GM12801 (cell line): Measurements from ENCODE around the gene PHACTR1.

ENCODE experiments used
- TF ChIP-seq, protein P1 (sequence below): IDR thresholded peaks from one replicate; pipeline ENCODE4 v1.5.1; 2011; ENCODE audit warnings: control low read depth; ENCODE audit not compliant: insufficient read length; ENCODE audit errors: extremely low read depth

Gene PHACTR1

DNA sequence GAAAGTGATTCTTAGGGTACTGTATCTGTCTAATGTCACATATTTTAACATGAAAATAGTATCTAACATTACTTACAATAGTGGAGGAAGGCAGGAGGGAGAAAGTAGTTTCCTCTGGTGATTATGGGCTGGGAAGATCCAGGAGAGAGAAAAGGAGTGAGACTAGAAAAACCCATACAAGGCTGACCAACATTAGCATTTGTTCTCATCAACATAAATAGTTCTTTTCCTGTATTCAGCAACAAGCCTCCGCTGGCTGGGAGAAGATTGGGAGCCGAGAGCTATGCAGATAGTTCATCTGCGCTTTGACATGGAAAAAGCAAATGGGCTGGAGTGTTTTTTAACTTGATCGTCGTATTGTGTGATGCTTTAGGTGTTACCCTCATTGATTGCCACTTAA, 239.4 kb downstream of the PHACTR1 start:
- TF ChIP-seq, protein P1, sequence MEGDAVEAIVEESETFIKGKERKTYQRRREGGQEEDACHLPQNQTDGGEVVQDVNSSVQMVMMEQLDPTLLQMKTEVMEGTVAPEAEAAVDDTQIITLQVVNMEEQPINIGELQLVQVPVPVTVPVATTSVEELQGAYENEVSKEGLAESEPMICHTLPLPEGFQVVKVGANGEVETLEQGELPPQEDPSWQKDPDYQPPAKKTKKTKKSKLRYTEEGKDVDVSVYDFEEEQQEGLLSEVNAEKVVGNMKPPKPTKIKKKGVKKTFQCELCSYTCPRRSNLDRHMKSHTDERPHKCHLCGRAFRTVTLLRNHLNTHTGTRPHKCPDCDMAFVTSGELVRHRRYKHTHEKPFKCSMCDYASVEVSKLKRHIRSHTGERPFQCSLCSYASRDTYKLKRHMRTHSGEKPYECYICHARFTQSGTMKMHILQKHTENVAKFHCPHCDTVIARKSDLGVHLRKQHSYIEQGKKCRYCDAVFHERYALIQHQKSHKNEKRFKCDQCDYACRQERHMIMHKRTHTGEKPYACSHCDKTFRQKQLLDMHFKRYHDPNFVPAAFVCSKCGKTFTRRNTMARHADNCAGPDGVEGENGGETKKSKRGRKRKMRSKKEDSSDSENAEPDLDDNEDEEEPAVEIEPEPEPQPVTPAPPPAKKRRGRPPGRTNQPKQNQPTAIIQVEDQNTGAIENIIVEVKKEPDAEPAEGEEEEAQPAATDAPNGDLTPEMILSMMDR = no peak

DNA sequence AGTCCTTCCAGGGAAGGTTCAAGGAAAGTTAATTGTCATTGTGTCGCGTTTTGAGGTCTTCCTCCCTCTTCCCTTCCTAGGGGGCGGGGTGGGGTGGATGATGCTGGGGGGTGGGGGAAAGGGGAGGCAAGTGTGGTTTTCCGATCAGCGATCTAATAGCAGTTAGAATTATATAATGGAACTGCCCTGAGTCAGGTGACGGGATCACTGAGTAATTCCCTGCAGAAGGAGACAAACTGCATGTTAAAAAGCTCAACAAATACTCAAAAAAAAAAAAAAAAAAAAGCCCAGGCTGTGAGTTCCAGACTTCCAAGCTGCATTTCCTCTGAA, 240.4 kb downstream of the PHACTR1 start:
- TF ChIP-seq, protein P1 = no peak

- TF ChIP-seq, protein P1 = no peak
Measured at GRCh38 chr6:12957321-12958051, 240.9 kb downstream of the PHACTR1 start.

- TF ChIP-seq, protein P1 = no peak
Measured at GRCh38 chr6:12958052-12958706, 241.6 kb downstream of the PHACTR1 start.

GRCh38 chr6:12961761-12962160, 245.2 kb downstream of the PHACTR1 start:
- TF ChIP-seq, protein P1 = no peak

GRCh38 chr6:12962529-12962928, 246.0 kb downstream of the PHACTR1 start:
- TF ChIP-seq, protein P1 = no peak

- TF ChIP-seq, protein P1 = no peak
Measured at GRCh38 chr6:12962987-12963386, 246.4 kb downstream of the PHACTR1 start.
